Right lobe of liver (tissue), 4 donors: Measurements from ENCODE around the gene P2RY14.

Experiments
- POLR2A ChIP-seq: fragments of 450-650 bp; IDR thresholded peaks from one replicate; pipeline ENCODE4 v1.6.1; 2017; ENCODE audit warnings: antibody characterized with exemption, mild to moderate bottlenecking
- TF ChIP-seq, protein P1 (sequence below), 4 donors: fragments of 200-600 bp in 3 of 4; fragments of 450-650 bp in 1 of 4; IDR thresholded peaks; one replicate each; pipeline versions ENCODE4 v1.5.1 to v1.8.0; 2016 to 2022; ENCODE audit warnings: antibody characterized with exemption in 4 of 4, mild to moderate bottlenecking in 2 of 4
- donor health status: DM: no; HTN: no; CAD: no.
- donor health status: DM: no; HTN: no; CAD: no.
- donor health status: DM: no; HTN: yes; CAD: no.

DNA sequence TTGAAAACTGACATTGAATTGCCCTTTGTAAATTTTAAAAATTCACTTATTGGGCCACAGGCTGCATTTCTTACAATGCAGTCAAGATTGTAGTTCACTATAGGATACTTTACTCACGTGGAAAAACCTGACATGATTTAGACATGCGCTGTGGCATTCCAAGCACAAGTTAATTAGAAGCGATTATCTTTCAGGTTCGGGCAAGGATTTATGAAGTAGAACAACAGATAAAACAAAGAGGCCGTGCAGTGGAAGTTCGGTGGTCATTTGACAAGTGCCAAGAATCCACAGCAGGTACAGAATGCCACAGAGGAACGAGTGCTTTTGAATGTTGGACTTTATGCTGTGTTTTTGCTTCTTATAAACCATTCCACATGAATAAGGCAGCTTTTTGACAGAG, 113.1 kb downstream of the P2RY14 start:
- TF ChIP-seq, protein P1, sequence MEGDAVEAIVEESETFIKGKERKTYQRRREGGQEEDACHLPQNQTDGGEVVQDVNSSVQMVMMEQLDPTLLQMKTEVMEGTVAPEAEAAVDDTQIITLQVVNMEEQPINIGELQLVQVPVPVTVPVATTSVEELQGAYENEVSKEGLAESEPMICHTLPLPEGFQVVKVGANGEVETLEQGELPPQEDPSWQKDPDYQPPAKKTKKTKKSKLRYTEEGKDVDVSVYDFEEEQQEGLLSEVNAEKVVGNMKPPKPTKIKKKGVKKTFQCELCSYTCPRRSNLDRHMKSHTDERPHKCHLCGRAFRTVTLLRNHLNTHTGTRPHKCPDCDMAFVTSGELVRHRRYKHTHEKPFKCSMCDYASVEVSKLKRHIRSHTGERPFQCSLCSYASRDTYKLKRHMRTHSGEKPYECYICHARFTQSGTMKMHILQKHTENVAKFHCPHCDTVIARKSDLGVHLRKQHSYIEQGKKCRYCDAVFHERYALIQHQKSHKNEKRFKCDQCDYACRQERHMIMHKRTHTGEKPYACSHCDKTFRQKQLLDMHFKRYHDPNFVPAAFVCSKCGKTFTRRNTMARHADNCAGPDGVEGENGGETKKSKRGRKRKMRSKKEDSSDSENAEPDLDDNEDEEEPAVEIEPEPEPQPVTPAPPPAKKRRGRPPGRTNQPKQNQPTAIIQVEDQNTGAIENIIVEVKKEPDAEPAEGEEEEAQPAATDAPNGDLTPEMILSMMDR (IDR thresholded peaks at IDR 0.05): no peak
- no peak for TF ChIP-seq POLR2A
